CD4-positive, alpha-beta T cell treated with Interleukin-4 for 1 hour (primary cell): ENCODE results near the gene GGPS1.
A peak's percentile ranks its signal among the peaks of the same experiment; 100 is the strongest.
"Not testable (repeated sequence)": the region's sequence is repeated elsewhere in the genome, so short reads cannot be mapped to it uniquely, and the experiment has no call there.

ENCODE experiments used
- DNase-seq, 2 donors: peaks; one replicate each; pipeline ENCODE4 v3.0.0-alpha.2; 2020 to 2022

GGPS1 gene

GRCh38 chr1:235342471-235342870 lies 14.1 kb downstream of the GGPS1 start:
- DNase-seq: no peak

- no peak for DNase-seq
Observed at GRCh38 chr1:235343726-235344125, 15.4 kb downstream of the GGPS1 start.

- no peak for DNase-seq
Observed at GRCh38 chr1:235351441-235351840, 23.1 kb downstream of the GGPS1 start.

- DNase-seq: no peak
Observed at GRCh38 chr1:235351898-235352297, 23.5 kb downstream of the GGPS1 start.

GRCh38 chr1:235357485-235358373 lies 29.4 kb downstream of the GGPS1 start:
- no peak for DNase-seq

- no peak for DNase-seq
Observed at GRCh38 chr1:235358899-235359298, 30.5 kb downstream of the GGPS1 start.

GRCh38 chr1:235364189-235364588 lies 35.8 kb downstream of the GGPS1 start:
- DNase-seq: not testable (repeated sequence)

GRCh38 chr1:235366286-235366685 lies 37.9 kb downstream of the GGPS1 start:
- no peak for DNase-seq

GRCh38 chr1:235367000-235367908 lies 38.9 kb downstream of the GGPS1 start, which contains the start of gene TBCE:
TBCE (plus strand) TSS chr1:235367427; CDS start chr1:235380050, 12,623 bp downstream.
- peak; percentile 86 to 87 for DNase-seq

- DNase-seq: no peak
Observed at GRCh38 chr1:235368428-235368827, 40.1 kb downstream of the GGPS1 start.

GRCh38 chr1:235369802-235370201 lies 41.4 kb downstream of the GGPS1 start:
- no peak for DNase-seq

GRCh38 chr1:235375919-235376605 lies 47.7 kb downstream of the GGPS1 start:
- no peak for DNase-seq

- DNase-seq: not testable (repeated sequence)
Observed at GRCh38 chr1:235378134-235378735, 49.9 kb downstream of the GGPS1 start.

- DNase-seq: not testable (repeated sequence)
Observed at GRCh38 chr1:235381955-235382739, 53.8 kb downstream of the GGPS1 start.

- not testable (repeated sequence) for DNase-seq
Observed at GRCh38 chr1:235385633-235386032, 57.3 kb downstream of the GGPS1 start.

GRCh38 chr1:235391874-235392273 lies 63.5 kb downstream of the GGPS1 start:
- DNase-seq: no peak
